Measurements from ENCODE around the gene PDPK1.
"Not testable (repeated sequence)": the region's sequence is repeated elsewhere in the genome, so short reads cannot be mapped to it uniquely, and the experiment has no call there.

The PDPK1 gene

GRCh38 chr16:2526135-2526534 lies 11.7 kb upstream of the PDPK1 start:
- no peak for DNase-seq

- DNase-seq, result no peak
Measured at GRCh38 chr16:2527071-2527783, 10.6 kb upstream of the PDPK1 start.

GRCh38 chr16:2527784-2528100 lies 10.1 kb upstream of the PDPK1 start:
- no peak for DNase-seq

GRCh38 chr16:2528161-2529060 lies 9.4 kb upstream of the PDPK1 start:
- DNase-seq, result no peak

GRCh38 chr16:2529061-2529931 lies 8.5 kb upstream of the PDPK1 start:
- peak; percentile 61 for DNase-seq

GRCh38 chr16:2529961-2530628 lies 7.7 kb upstream of the PDPK1 start:
- DNase-seq, result no peak

GRCh38 chr16:2530629-2531318 lies 7.0 kb upstream of the PDPK1 start:
- DNase-seq, result peak; percentile 54

- no peak for DNase-seq
Measured at GRCh38 chr16:2531371-2531695, 6.5 kb upstream of the PDPK1 start, which contains the start of gene CEMP1. Gene CEMP1 (minus strand): TSS chr16:2531408. CDS start chr16:2531073, 335 bp downstream.

- DNase-seq, result peak; percentile 99
Measured at GRCh38 chr16:2531696-2532493, 5.9 kb upstream of the PDPK1 start.

- DNase-seq, result peak; percentile 80
Measured at GRCh38 chr16:2532494-2533141, 5.2 kb upstream of the PDPK1 start.

- DNase-seq, result peak; percentile 48
Measured at GRCh38 chr16:2533142-2533755, 4.6 kb upstream of the PDPK1 start.

- no peak for DNase-seq
Measured at GRCh38 chr16:2533912-2534311, 3.9 kb upstream of the PDPK1 start.

GRCh38 chr16:2534335-2534734 lies 3.5 kb upstream of the PDPK1 start:
- not testable (repeated sequence) for DNase-seq

GRCh38 chr16:2535625-2536013 lies 2.2 kb upstream of the PDPK1 start:
- peak; percentile 89 for DNase-seq

- peak; percentile 29 for DNase-seq
Measured at GRCh38 chr16:2539192-2539844, 1.5 kb downstream of the PDPK1 start.

GRCh38 chr16:2539845-2540458 lies 2.1 kb downstream of the PDPK1 start:
- peak; percentile 76 for DNase-seq

- DNase-seq, result not testable (repeated sequence)
Measured at GRCh38 chr16:2540912-2541311, 3.1 kb downstream of the PDPK1 start.

- not testable (repeated sequence) for DNase-seq
Measured at GRCh38 chr16:2541409-2541808, 3.6 kb downstream of the PDPK1 start.

GRCh38 chr16:2543771-2544170 lies 6.0 kb downstream of the PDPK1 start:
- DNase-seq, result not testable (repeated sequence)
